ENCODE data around the gene GTF2F2. TPM values are rescaled to one million over a fixed set of nuclear protein-coding genes. Genes with fewer than 3 reads are reported as not detected.

Gene GTF2F2
- total RNA-seq, 2 donors from 2014 or later = 18.7 to 20.5 TPM

DNA sequence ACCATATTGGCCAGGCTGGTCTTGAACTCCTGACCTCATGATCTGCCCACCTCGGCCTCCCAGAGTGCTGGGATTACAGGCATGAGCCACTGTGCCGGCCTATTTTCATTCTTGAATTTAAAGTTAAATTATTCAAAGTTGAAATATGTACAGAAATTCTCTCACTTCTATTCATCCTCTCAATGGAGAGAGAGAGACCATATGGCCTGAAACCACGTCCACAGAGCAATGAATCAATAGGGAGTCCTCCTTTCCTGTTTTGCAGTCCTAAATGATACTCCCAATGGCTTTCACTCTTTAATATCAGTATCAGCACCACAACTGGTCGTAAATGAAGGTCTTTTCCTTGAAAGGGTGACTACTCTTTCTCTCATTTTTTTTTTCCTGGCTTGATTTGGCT is 111.0 kb downstream of the GTF2F2 start:
- DNase-seq = no peak
- Histone ChIP-seq H3K9me3 (no peaks in the 10 kb centered on the region), H3K4me1 (no peaks in the 10 kb centered on the region), H3K36me3 (no peaks in the 10 kb centered on the region), H3K4me3 (no peak overlapping the region), H3K27me3 (no peaks in the 10 kb centered on the region), H3K27ac (no peak overlapping the region), H3K9ac (ENCODE audit: low read depth in 2 of 2, low read length in 2 of 2) (no peak overlapping the region)
- TF ChIP-seq CTCF (IDR thresholded peaks at IDR 0.05) = no peak
- intact Hi-C loops (cut with DNase I) = no loop called here

GRCh38 chr13:45231722-45232121 is 111.4 kb downstream of the GTF2F2 start:
- DNase-seq = no peak
- H3K27ac ChIP-seq = no peak overlapping the region
- H3K36me3 ChIP-seq = no peaks in the 10 kb centered on the region
- no peak overlapping the region for H3K9ac ChIP-seq (ENCODE audit: low read depth in 2 of 2, low read length in 2 of 2)
- TF ChIP-seq CTCF (IDR thresholded peaks at IDR 0.05) = no peak
- no peak overlapping the region for H3K4me3 ChIP-seq
- no peaks in the 10 kb centered on the region for H3K27me3 ChIP-seq
- no peaks in the 10 kb centered on the region for H3K9me3 ChIP-seq
- intact Hi-C loops (cut with DNase I) = no loop called here
- no peaks in the 10 kb centered on the region for H3K4me1 ChIP-seq

GRCh38 chr13:45232591-45232990 is 112.3 kb downstream of the GTF2F2 start:
- H3K36me3 ChIP-seq = no peaks in the 10 kb centered on the region
- no peaks in the 10 kb centered on the region for H3K9me3 ChIP-seq
- no peak overlapping the region for H3K9ac ChIP-seq (ENCODE audit: low read depth in 2 of 2, low read length in 2 of 2)
- DNase-seq = no peak
- intact Hi-C loops (cut with DNase I) = no loop called here
- no peak overlapping the region for H3K27ac ChIP-seq
- no peak overlapping the region for H3K4me3 ChIP-seq
- TF ChIP-seq CTCF (IDR thresholded peaks at IDR 0.05) = no peak
- H3K27me3 ChIP-seq = no peaks in the 10 kb centered on the region
- H3K4me1 ChIP-seq = no peaks in the 10 kb centered on the region

- intact Hi-C loops (cut with DNase I) = no loop called here
- no peak overlapping the region for H3K9ac ChIP-seq (ENCODE audit: low read depth in 2 of 2, low read length in 2 of 2)
- no peaks in the 10 kb centered on the region for H3K27me3 ChIP-seq
- H3K4me3 ChIP-seq = no peak overlapping the region
- H3K4me1 ChIP-seq = peaks cover 7% of the 10 kb centered on the region
- no peak for TF ChIP-seq CTCF (IDR thresholded peaks at IDR 0.05)
- no peak overlapping the region for H3K27ac ChIP-seq
- no peak for DNase-seq
- H3K9me3 ChIP-seq = no peaks in the 10 kb centered on the region
- H3K36me3 ChIP-seq = no peaks in the 10 kb centered on the region
Observed at GRCh38 chr13:45238945-45239795, 118.9 kb downstream of the GTF2F2 start.

DNA sequence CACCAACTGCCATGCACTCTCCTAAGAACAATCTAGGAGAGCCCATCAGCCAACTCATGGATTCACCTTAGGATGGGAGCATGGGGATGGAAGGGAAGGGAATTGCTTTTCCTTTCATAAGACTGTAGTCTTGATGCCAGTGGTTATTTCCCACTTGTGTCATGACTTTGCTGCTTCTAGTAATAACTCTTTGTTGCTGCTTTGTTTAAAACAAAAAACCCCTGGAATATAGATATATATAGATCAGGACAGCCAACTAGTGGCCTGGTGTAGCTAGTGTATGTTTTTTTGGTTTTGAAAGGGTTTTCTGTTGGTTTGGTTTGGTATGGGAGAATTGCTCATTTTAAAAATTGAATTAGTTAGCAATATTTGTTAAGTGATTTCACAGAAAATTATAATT is 119.8 kb downstream of the GTF2F2 start:
- Histone ChIP-seq H3K27me3 (no peaks in the 10 kb centered on the region), H3K9me3 (no peaks in the 10 kb centered on the region), H3K4me3 (no peak overlapping the region), H3K36me3 (no peaks in the 10 kb centered on the region), H3K27ac (no peak overlapping the region), H3K9ac (ENCODE audit: low read depth in 2 of 2, low read length in 2 of 2) (no peak overlapping the region), H3K4me1 (peaks cover 7% of the 10 kb centered on the region)
- TF ChIP-seq CTCF (IDR thresholded peaks at IDR 0.05) = no peak
- DNase-seq = no peak
- intact Hi-C loops (cut with DNase I) = no loop called here

Measured in colonic mucosa (tissue), 4 donors.